ENCODE results near the gene PRPF6.

The PRPF6 gene

DNA sequence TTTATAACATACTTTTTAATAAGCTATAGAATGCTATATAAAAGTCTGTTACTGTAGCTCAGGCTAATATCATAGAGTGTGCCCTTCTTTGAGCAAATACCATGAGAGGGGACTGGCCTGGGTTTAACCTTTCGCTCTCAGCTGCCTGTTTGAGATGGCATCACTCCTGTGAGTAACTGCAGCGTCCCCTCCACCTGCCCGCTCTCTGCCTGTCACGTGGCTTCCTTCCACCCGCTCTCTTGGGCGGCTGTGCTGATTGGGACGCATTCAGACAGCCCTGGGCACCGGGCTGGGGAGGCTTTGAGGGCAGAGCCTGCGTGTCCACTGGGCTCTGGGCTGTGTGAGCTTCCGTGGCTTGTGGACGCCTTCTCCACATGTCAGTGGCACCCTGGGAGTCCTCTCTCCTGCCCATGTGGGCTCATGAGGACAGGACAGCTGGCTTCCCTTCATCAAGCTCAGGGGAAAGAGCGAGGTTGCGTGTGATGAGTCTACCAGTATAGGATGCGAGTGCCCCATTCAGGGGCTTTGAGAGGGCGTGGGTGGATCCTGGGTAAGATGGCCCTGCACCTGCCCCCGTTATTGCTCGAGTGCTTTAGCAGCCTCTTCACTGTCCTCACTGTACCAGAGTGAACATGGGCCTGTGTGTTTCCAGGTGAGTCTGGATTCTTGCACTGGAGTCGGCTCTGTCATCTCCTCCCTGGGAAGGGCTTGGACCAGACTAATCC, 44.3 kb downstream of the PRPF6 start:
- Histone ChIP-seq H3K4me1 (ENCODE audit: control insufficient read depth, insufficient read depth, low read depth, low read length) (peaks cover 7% of the 10 kb centered on the region), H3K9ac (ENCODE audit: low read length) (no peak overlapping the region), H3K4me2 (ENCODE audit: low read length, poor library complexity, severe bottlenecking) (no peak overlapping the region), H3K27ac (ENCODE audit: low read length, poor library complexity, severe bottlenecking) (no peak overlapping the region), H4K91ac (ENCODE audit: low read length) (no peak overlapping the region), H3K4me3 (ENCODE audit: insufficient read depth in 1 of 2, low read depth in 1 of 2, low read length in 2 of 2) (no peak overlapping the region), H3K4ac (ENCODE audit: low read depth in 1 of 2, low read length in 2 of 2) (no peak overlapping the region), H3K27me3 (ENCODE audit: control insufficient read depth in 1 of 2, insufficient read depth in 1 of 2, low read length in 2 of 2) (no peaks in the 10 kb centered on the region), H3K23ac (ENCODE audit: low read length in 2 of 2) (no peak overlapping the region), H3K36me3 (ENCODE audit: control insufficient read depth in 1 of 2, insufficient read depth in 2 of 2, low read depth in 1 of 2, low read length in 2 of 2) (peaks cover 90 to 93% of the 10 kb centered on the region in 2 experiments), H2BK12ac (ENCODE audit: low read length in 2 of 2) (no peak overlapping the region), H2BK5ac (ENCODE audit: low read depth, low read length, poor library complexity, severe bottlenecking) (no peak overlapping the region), H3K79me1 (replicated peaks; ENCODE audit: low read length, poor library complexity, severe bottlenecking) (peaks cover 39% of the 10 kb centered on the region), H2AFZ (ENCODE audit: low read depth, low read length) (no peak overlapping the region), H3K18ac (ENCODE audit: low read depth in 1 of 2, low read length in 2 of 2) (no peak overlapping the region), H2BK15ac (ENCODE audit: low read depth, poor library complexity, severe bottlenecking) (no peak overlapping the region), H3K9me3 (ENCODE audit: control insufficient read depth, low read length) (no peaks in the 10 kb centered on the region), H3K14ac (ENCODE audit: low read length in 2 of 2) (no peak overlapping the region), H2BK120ac (ENCODE audit: low read depth, low read length) (no peak overlapping the region), H4K8ac (ENCODE audit: low read length) (no peak overlapping the region), H2AK5ac (ENCODE audit: low read length, severe bottlenecking) (no peak overlapping the region)
- 96% methylated on average over 18 of the region's 18 CpGs for WGBS
- DNase-seq, result no peak

- H3K4me3 ChIP-seq (ENCODE audit: insufficient read depth in 1 of 2, low read depth in 1 of 2, low read length in 2 of 2), result no peak overlapping the region
- no peak overlapping the region for H3K9ac ChIP-seq (ENCODE audit: low read length)
- H3K27me3 ChIP-seq (ENCODE audit: control insufficient read depth in 1 of 2, insufficient read depth in 1 of 2, low read length in 2 of 2), result no peaks in the 10 kb centered on the region
- H2BK15ac ChIP-seq (ENCODE audit: low read depth, poor library complexity, severe bottlenecking), result no peak overlapping the region
- H3K23ac ChIP-seq (ENCODE audit: low read length in 2 of 2), result no peak overlapping the region
- no peak overlapping the region for H3K14ac ChIP-seq (ENCODE audit: low read length in 2 of 2)
- no peak overlapping the region for H2AK5ac ChIP-seq (ENCODE audit: low read length, severe bottlenecking)
- no peak overlapping the region for H3K4ac ChIP-seq (ENCODE audit: low read depth in 1 of 2, low read length in 2 of 2)
- no peaks in the 10 kb centered on the region for H3K9me3 ChIP-seq (ENCODE audit: control insufficient read depth, low read length)
- H2AFZ ChIP-seq (ENCODE audit: low read depth, low read length), result no peak overlapping the region
- H3K36me3 ChIP-seq (ENCODE audit: control insufficient read depth in 1 of 2, insufficient read depth in 2 of 2, low read depth in 1 of 2, low read length in 2 of 2), result peaks cover 95 to 98% of the 10 kb centered on the region in 2 experiments
- DNase-seq, result no peak
- H3K4me1 ChIP-seq (ENCODE audit: control insufficient read depth, insufficient read depth, low read depth, low read length), result peaks cover 7% of the 10 kb centered on the region
- WGBS, result 96% methylated on average over 29 of the region's 29 CpGs
- H2BK12ac ChIP-seq (ENCODE audit: low read length in 2 of 2), result no peak overlapping the region
- peaks cover 41% of the 10 kb centered on the region for H3K79me1 ChIP-seq (replicated peaks; ENCODE audit: low read length, poor library complexity, severe bottlenecking)
- H3K27ac ChIP-seq (ENCODE audit: low read length, poor library complexity, severe bottlenecking), result no peak overlapping the region
- H2BK5ac ChIP-seq (ENCODE audit: low read depth, low read length, poor library complexity, severe bottlenecking), result no peak overlapping the region
- H4K91ac ChIP-seq (ENCODE audit: low read length), result no peak overlapping the region
- no peak overlapping the region for H3K18ac ChIP-seq (ENCODE audit: low read depth in 1 of 2, low read length in 2 of 2)
- H3K4me2 ChIP-seq (ENCODE audit: low read length, poor library complexity, severe bottlenecking), result no peak overlapping the region
- H2BK120ac ChIP-seq (ENCODE audit: low read depth, low read length), result no peak overlapping the region
- H4K8ac ChIP-seq (ENCODE audit: low read length), result no peak overlapping the region
These were observed 45.0 kb downstream of the PRPF6 start for GRCh38 chr20:64025826-64026412.

DNA sequence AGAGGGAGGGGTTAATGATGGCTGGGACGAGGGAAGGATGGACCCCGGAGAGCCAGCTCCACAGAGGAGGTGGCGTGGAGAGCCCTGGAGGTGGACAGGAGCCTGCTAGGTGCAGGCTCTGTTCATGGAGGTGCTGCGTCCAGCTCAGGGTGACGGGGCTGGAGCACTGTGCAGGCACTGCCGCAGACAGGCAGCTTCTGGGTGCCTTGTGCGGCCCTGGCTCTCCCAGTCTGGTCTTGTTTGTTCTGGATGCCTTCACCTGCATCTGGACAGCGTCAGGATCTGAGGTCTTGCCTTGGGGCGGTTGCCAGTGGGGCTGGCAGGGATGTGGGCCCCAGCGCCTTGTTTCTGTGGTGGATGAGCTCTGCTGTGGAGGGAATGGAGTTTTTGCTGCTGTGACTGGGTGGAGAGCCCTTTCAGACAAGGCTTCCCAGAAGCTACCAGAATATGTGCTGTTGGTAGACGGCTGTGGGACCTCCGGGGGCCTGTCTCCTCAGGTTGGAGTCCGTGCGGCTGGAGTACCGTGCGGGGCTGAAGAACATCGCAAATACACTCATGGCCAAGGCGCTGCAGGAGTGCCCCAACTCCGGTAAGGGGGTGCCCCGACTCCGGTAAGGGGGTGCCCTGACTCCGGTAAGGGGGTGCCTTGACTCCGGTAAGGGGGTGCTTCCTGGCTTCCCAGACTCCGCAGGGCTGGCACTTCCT, 47.2 kb downstream of the PRPF6 start:
- no peak overlapping the region for H2AK5ac ChIP-seq (ENCODE audit: low read length, severe bottlenecking)
- H3K27me3 ChIP-seq (ENCODE audit: control insufficient read depth in 1 of 2, insufficient read depth in 1 of 2, low read length in 2 of 2), result no peaks in the 10 kb centered on the region
- no peak overlapping the region for H3K27ac ChIP-seq (ENCODE audit: low read length, poor library complexity, severe bottlenecking)
- H3K9ac ChIP-seq (ENCODE audit: low read length), result no peak overlapping the region
- H3K4me3 ChIP-seq (ENCODE audit: insufficient read depth in 1 of 2, low read depth in 1 of 2, low read length in 2 of 2), result no peak overlapping the region
- H4K91ac ChIP-seq (ENCODE audit: low read length), result no peak overlapping the region
- no peak for DNase-seq
- H2BK120ac ChIP-seq (ENCODE audit: low read depth, low read length), result no peak overlapping the region
- no peak overlapping the region for H2BK12ac ChIP-seq (ENCODE audit: low read length in 2 of 2)
- peaks cover 3% of the 10 kb centered on the region for H3K4me1 ChIP-seq (ENCODE audit: control insufficient read depth, insufficient read depth, low read depth, low read length)
- no peak overlapping the region for H4K8ac ChIP-seq (ENCODE audit: low read length)
- no peak overlapping the region for H3K4ac ChIP-seq (ENCODE audit: low read depth in 1 of 2, low read length in 2 of 2)
- WGBS, result 94% methylated on average over 24 of the region's 24 CpGs
- H3K14ac ChIP-seq (ENCODE audit: low read length in 2 of 2), result no peak overlapping the region
- H3K9me3 ChIP-seq (ENCODE audit: control insufficient read depth, low read length), result no peaks in the 10 kb centered on the region
- H3K23ac ChIP-seq (ENCODE audit: low read length in 2 of 2), result no peak overlapping the region
- no peak overlapping the region for H2AFZ ChIP-seq (ENCODE audit: low read depth, low read length)
- H3K36me3 ChIP-seq (ENCODE audit: control insufficient read depth in 1 of 2, insufficient read depth in 2 of 2, low read depth in 1 of 2, low read length in 2 of 2), result peaks cover 92 to 96% of the 10 kb centered on the region in 2 experiments
- no peak overlapping the region for H3K18ac ChIP-seq (ENCODE audit: low read depth in 1 of 2, low read length in 2 of 2)
- H3K79me1 ChIP-seq (replicated peaks; ENCODE audit: low read length, poor library complexity, severe bottlenecking), result peaks cover 33% of the 10 kb centered on the region
- H3K4me2 ChIP-seq (ENCODE audit: low read length, poor library complexity, severe bottlenecking), result no peak overlapping the region
- no peak overlapping the region for H2BK15ac ChIP-seq (ENCODE audit: low read depth, poor library complexity, severe bottlenecking)
- H2BK5ac ChIP-seq (ENCODE audit: low read depth, low read length, poor library complexity, severe bottlenecking), result no peak overlapping the region

Measured in mesenchymal stem cell (in vitro differentiated cells and primary cell).